Right forelimb (tissue), 1 donor: Measurements from ENCODE around the gene NMU.
"Not testable (repeated sequence)": the region's sequence is repeated elsewhere in the genome, so short reads cannot be mapped to it uniquely, and the experiment has no call there.

ENCODE experiments used
- DNase-seq: peaks from one replicate; pipeline ENCODE4 v3.0.0-alpha.2; 2018

NMU gene

GRCh38 chr4:55553441-55554201 is 82.5 kb downstream of the NMU start:
- no peak for DNase-seq

- not testable (repeated sequence) for DNase-seq
Observed at GRCh38 chr4:55551964-55552363, 84.1 kb downstream of the NMU start.

GRCh38 chr4:55549888-55550287 is 86.2 kb downstream of the NMU start:
- DNase-seq: no peak

- DNase-seq: no peak
Observed at GRCh38 chr4:55547918-55548317, 88.2 kb downstream of the NMU start.

- DNase-seq: no peak
Observed at GRCh38 chr4:55547466-55547770, 88.7 kb downstream of the NMU start.

GRCh38 chr4:55546756-55547465 is 89.2 kb downstream of the NMU start, which contains the start of gene CLOCK:
Gene CLOCK, minus strand, starts transcription at chr4:55546909. Its CDS starts 64,124 bp downstream, at chr4:55482785.
- peak; percentile 93 for DNase-seq

- DNase-seq: no peak
Observed at GRCh38 chr4:55546506-55546755, 89.7 kb downstream of the NMU start.

- peak; percentile 92 for DNase-seq
Observed at GRCh38 chr4:55545641-55546505, 90.2 kb downstream of the NMU start.
